Chondrocyte (in vitro differentiated cells): ENCODE measurements around the gene APMAP. TPM values are rescaled to one million over a fixed set of nuclear protein-coding genes. Genes with fewer than 3 reads are reported as not detected.

Source experiments
- DNase-seq: peaks from one replicate; pipeline ENCODE4 v3.0.0; 2021; ENCODE audit warnings: mixed read lengths, low spot score
- H3K27ac Mint-ChIP-seq: one replicate; pipeline ENCODE4 v1.8.0; 2021; ENCODE audit warnings: mild to moderate bottlenecking, moderate library complexity, mixed read lengths; ENCODE audit not compliant: unreplicated experiment
- H3K27me3 Mint-ChIP-seq: 2 replicates; pipeline ENCODE4 v1.8.0; 2021; ENCODE audit warnings: low read depth, mixed read lengths
- H3K36me3 Mint-ChIP-seq: 2 replicates; pipeline ENCODE4 v1.8.0; 2021; ENCODE audit warnings: low read depth, mixed read lengths
- H3K4me1 Mint-ChIP-seq: 2 replicates; pipeline ENCODE4 v1.8.0; 2021; ENCODE audit warnings: low read depth, mild to moderate bottlenecking, mixed read lengths
- H3K4me3 Mint-ChIP-seq: one replicate; pipeline ENCODE4 v1.8.0; 2021; ENCODE audit warnings: mild to moderate bottlenecking, moderate library complexity, mixed read lengths; ENCODE audit not compliant: unreplicated experiment
- H3K9me3 Mint-ChIP-seq: 2 replicates; pipeline ENCODE4 v1.8.0; 2021; ENCODE audit warnings: low read depth, mixed read lengths
- CTCF ChIP-seq: fragments of 200-600 bp; sonication (generic); IDR thresholded peaks from 2 replicates; pipeline ENCODE4 v1.5.0; 2021; ENCODE audit warnings: antibody characterized with exemption, mild to moderate bottlenecking, moderate library complexity
- total RNA-seq: library from RNA; stranded (reverse); gene quantifications from 3 replicates; pipeline ENCODE4 v1.2.1, GENCODE V29; 2021

APMAP gene
- total RNA-seq, 1 donor from 2014 or later = 82.2 TPM

- DNase-seq = no peak
- Mint-ChIP-seq H3K9me3 (no peaks in the 10 kb centered on the region), H3K27me3 (peaks cover 17% of the 10 kb centered on the region), H3K4me3 (peak overlapping the region; percentile 35), H3K36me3 (no peaks in the 10 kb centered on the region), H3K4me1 (peaks cover 42% of the 10 kb centered on the region), H3K27ac (no peak overlapping the region)
- peak; percentile 96 for TF ChIP-seq CTCF
Measured at GRCh38 chr20:24994470-24995368, 2.2 kb upstream of the APMAP start.

- DNase-seq = no peak
- no peaks in the 10 kb centered on the region for H3K9me3 Mint-ChIP-seq
- peaks cover 42% of the 10 kb centered on the region for H3K4me1 Mint-ChIP-seq
- no peaks in the 10 kb centered on the region for H3K36me3 Mint-ChIP-seq
- peak overlapping the region; percentile 50 for H3K27ac Mint-ChIP-seq
- no peak overlapping the region for H3K4me3 Mint-ChIP-seq
- peaks cover 15% of the 10 kb centered on the region for H3K27me3 Mint-ChIP-seq
- TF ChIP-seq CTCF = no peak
Measured at GRCh38 chr20:24994186-24994465, 1.6 kb upstream of the APMAP start.

GRCh38 chr20:24993337-24994185 is 1.0 kb upstream of the APMAP start:
- TF ChIP-seq CTCF = peak; percentile 78
- DNase-seq = no peak
- H3K9me3 Mint-ChIP-seq = no peaks in the 10 kb centered on the region
- H3K27me3 Mint-ChIP-seq = peaks cover 9% of the 10 kb centered on the region
- no peaks in the 10 kb centered on the region for H3K36me3 Mint-ChIP-seq
- H3K4me1 Mint-ChIP-seq = peaks cover 42% of the 10 kb centered on the region
- H3K27ac Mint-ChIP-seq = peak overlapping the region; percentile 96
- peak overlapping the region; percentile 90 for H3K4me3 Mint-ChIP-seq

GRCh38 chr20:24991897-24992486 is 559 bp downstream of the APMAP start:
- no peak for TF ChIP-seq CTCF
- no peak for DNase-seq
- Mint-ChIP-seq H3K4me3 (peak overlapping the region; percentile 90), H3K36me3 (no peaks in the 10 kb centered on the region), H3K27ac (peak overlapping the region; percentile 96), H3K4me1 (peaks cover 42% of the 10 kb centered on the region), H3K27me3 (peaks cover 1% of the 10 kb centered on the region), H3K9me3 (no peaks in the 10 kb centered on the region)

- no peaks in the 10 kb centered on the region for H3K9me3 Mint-ChIP-seq
- H3K27ac Mint-ChIP-seq = no peak overlapping the region
- peaks cover 39% of the 10 kb centered on the region for H3K4me1 Mint-ChIP-seq
- H3K4me3 Mint-ChIP-seq = peak overlapping the region; percentile 90
- no peaks in the 10 kb centered on the region for H3K36me3 Mint-ChIP-seq
- DNase-seq = no peak
- no peaks in the 10 kb centered on the region for H3K27me3 Mint-ChIP-seq
- TF ChIP-seq CTCF = no peak
Measured at GRCh38 chr20:24990810-24991252, 1.7 kb downstream of the APMAP start.
